ENCODE measurements around the gene BLACAT1. TPM values are rescaled to one million over a fixed set of nuclear protein-coding genes. Genes with fewer than 3 reads are reported as not detected.
A peak's percentile ranks its signal among the peaks of the same experiment; 100 is the strongest.

The BLACAT1 gene
- total RNA-seq, 2 donors from 2014 or later: 1.0 TPM; not detected in 1

GRCh38 chr1:205472737-205473441 lies 17.0 kb upstream of the BLACAT1 start:
- Histone ChIP-seq H3K27me3 (no peaks in the 10 kb centered on the region), H3K4me3 (no peak overlapping the region), H3K27ac (no peak overlapping the region), H3K9me3 (no peaks in the 10 kb centered on the region), H3K4me1 (peaks cover 24% of the 10 kb centered on the region), H3K36me3 (replicated peaks in 1 of 2; ENCODE audit: insufficient read depth in 1 of 2, low read depth in 2 of 2) (no peaks in the 10 kb centered on the region)
- intact Hi-C loops (cut with DNase I): no loop called here
- 34 to 39% methylated on average over 11 to 13 of the region's 13 CpGs for WGBS, 2 donors
- TF ChIP-seq POLR2A (IDR thresholded peaks at IDR 0.05): no peak
- ATAC-seq (no peak), DNase-seq (no peak)

- Histone ChIP-seq H3K36me3 (replicated peaks in 1 of 2; ENCODE audit: insufficient read depth in 1 of 2, low read depth in 2 of 2) (no peaks in the 10 kb centered on the region), H3K4me1 (peaks cover 21% of the 10 kb centered on the region), H3K9me3 (no peaks in the 10 kb centered on the region), H3K27me3 (no peaks in the 10 kb centered on the region), H3K4me3 (no peak overlapping the region), H3K27ac (peak overlapping the region; percentile 55 to 70 (median 59))
- ATAC-seq: peak; percentile 72
- intact Hi-C loops (cut with DNase I): no loop called here
- TF ChIP-seq CTCF (IDR thresholded peaks at IDR 0.05) (no peak), POLR2A (IDR thresholded peaks at IDR 0.05) (no peak)
- peak in 3 of 4 donors; percentile 19 to 38 (median 35) for DNase-seq
- WGBS, 2 donors: 34 to 50% methylated on average over 6 of the region's 6 CpGs
Observed at GRCh38 chr1:205470131-205470530, 14.3 kb upstream of the BLACAT1 start.

GRCh38 chr1:205466595-205467220 lies 10.9 kb upstream of the BLACAT1 start:
- TF ChIP-seq CTCF (IDR thresholded peaks at IDR 0.05) (no peak), POLR2A (IDR thresholded peaks at IDR 0.05) (no peak)
- WGBS, 2 donors: 52 to 56% methylated on average over 7 of the region's 7 CpGs

GRCh38 chr1:205465392-205465791 lies 9.5 kb upstream of the BLACAT1 start:
- H3K9me3 ChIP-seq: no peaks in the 10 kb centered on the region
- no peaks in the 10 kb centered on the region for H3K36me3 ChIP-seq (replicated peaks in 1 of 2; ENCODE audit: insufficient read depth in 1 of 2, low read depth in 2 of 2)
- no peak for ATAC-seq
- WGBS, 2 donors: 39 to 75% methylated on average over 2 of the region's 2 CpGs
- no peak for TF ChIP-seq POLR2A (IDR thresholded peaks at IDR 0.05)
- no peak for TF ChIP-seq CTCF (IDR thresholded peaks at IDR 0.05)
- H3K4me1 ChIP-seq: peaks cover 17% of the 10 kb centered on the region
- intact Hi-C loops (cut with DNase I): no loop called here
- no peaks in the 10 kb centered on the region for H3K27me3 ChIP-seq
- no peak overlapping the region for H3K4me3 ChIP-seq
- no peak for DNase-seq
- no peak overlapping the region for H3K27ac ChIP-seq

More at GRCh38 chr1:205466595-205467220, 10.9 kb upstream of the BLACAT1 start:
- intact Hi-C loops (cut with DNase I): no loop called here
- Histone ChIP-seq H3K36me3 (replicated peaks in 1 of 2; ENCODE audit: insufficient read depth in 1 of 2, low read depth in 2 of 2) (no peaks in the 10 kb centered on the region), H3K27me3 (no peaks in the 10 kb centered on the region), H3K4me1 (peaks cover 21% of the 10 kb centered on the region), H3K9me3 (no peaks in the 10 kb centered on the region), H3K4me3 (no peak overlapping the region), H3K27ac (no peak overlapping the region)
- no peak for ATAC-seq
- no peak for DNase-seq

- 34 to 41% methylated on average over 6 of the region's 6 CpGs for WGBS, 2 donors
- ATAC-seq: peak; percentile 62
- Histone ChIP-seq H3K27ac (no peak overlapping the region), H3K4me3 (no peak overlapping the region), H3K4me1 (peaks cover 19% of the 10 kb centered on the region), H3K27me3 (peaks cover 0 to 26% of the 10 kb centered on the region in 2 donors), H3K9me3 (no peaks in the 10 kb centered on the region), H3K36me3 (replicated peaks in 1 of 2; ENCODE audit: insufficient read depth in 1 of 2, low read depth in 2 of 2) (no peaks in the 10 kb centered on the region)
- intact Hi-C loops (cut with DNase I): no loop called here
- TF ChIP-seq POLR2A (IDR thresholded peaks at IDR 0.05) (no peak), CTCF (IDR thresholded peaks at IDR 0.05) (no peak)
- peak in 2 of 4 donors; percentile 50 to 51 for DNase-seq
Observed at GRCh38 chr1:205458777-205459566, 3.1 kb upstream of the BLACAT1 start.

Data from body of pancreas (tissue), 4 donors.